Measurements from ENCODE around the gene PTBP1. TPM values are rescaled to one million over a fixed set of nuclear protein-coding genes. Genes with fewer than 3 reads are reported as not detected.

PTBP1 gene
- total and polyA plus RNA-seq, 8 donors, result 236 to 374 (median 340) TPM

DNA sequence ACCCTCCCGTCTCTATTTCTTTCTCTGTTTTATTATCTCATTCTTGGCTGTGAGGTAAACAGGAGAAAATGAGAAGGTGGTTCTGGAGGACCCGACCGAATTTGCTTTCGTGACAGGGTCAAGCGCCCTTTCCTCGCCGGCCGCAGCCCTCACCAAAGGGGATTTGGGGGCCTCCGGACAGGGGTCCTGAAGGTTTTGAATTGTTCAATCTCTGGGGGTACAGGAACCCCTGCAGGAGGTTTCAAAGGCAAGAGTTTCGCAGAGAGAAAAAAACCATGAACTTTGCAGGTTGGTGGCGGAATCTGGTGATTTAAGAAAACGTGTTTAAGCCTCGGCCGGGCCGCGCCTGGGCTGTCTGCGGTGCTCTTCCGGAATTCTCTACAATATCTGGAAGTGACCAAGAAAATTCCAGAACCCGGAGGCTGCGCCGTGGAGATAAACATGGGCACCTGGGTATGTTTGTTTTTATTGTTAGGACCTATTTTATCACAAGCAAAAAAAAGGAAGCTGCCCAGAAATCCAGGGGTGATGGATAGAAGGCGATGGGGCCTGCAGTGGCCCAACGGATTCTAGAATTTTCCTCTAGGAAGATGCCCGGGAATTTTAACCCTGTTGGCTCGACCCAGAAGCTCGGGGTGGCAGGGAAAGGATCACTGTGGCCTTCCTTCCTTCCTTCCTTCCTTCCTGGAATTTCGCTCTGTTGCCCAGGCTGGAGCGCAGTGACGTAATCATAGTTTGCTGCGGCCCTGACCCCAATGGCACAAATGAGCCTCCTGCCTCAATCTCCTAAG lies 14.2 kb upstream of the PTBP1 start:
- no peak for TF ChIP-seq CTCF (IDR thresholded peaks at IDR 0.05)
- ATAC-seq, result peak; percentile 65

GRCh38 chr19:784541-784940 lies 12.7 kb upstream of the PTBP1 start:
- Histone ChIP-seq H3K4me1 (peaks cover 20 to 58% of the 10 kb centered on the region in 2 donors), H3K36me3 (no peaks in the 10 kb centered on the region), H3K4me3 (peak overlapping the region; percentile 12 to 27), H3K9me3 (no peaks in the 10 kb centered on the region), H3K27me3 (no peaks in the 10 kb centered on the region), H3K27ac (peak overlapping the region in 1 of 2 donors; percentile 83)
- intact Hi-C loops (cut with DNase I), result no loop called here
- DNase-seq, result no peak
- ATAC-seq, result peak; percentile 13
- TF ChIP-seq CTCF (IDR thresholded peaks at IDR 0.05), result no peak

More for the DNA sequence above, 14.2 kb upstream of the PTBP1 start:
- no peaks in the 10 kb centered on the region for H3K9me3 ChIP-seq
- H3K4me3 ChIP-seq, result peak overlapping the region; percentile 12 to 27
- no peaks in the 10 kb centered on the region for H3K36me3 ChIP-seq
- peaks cover 13 to 52% of the 10 kb centered on the region in 2 donors for H3K4me1 ChIP-seq
- H3K27ac ChIP-seq, result peak overlapping the region; percentile 80 to 83
- intact Hi-C loops (cut with DNase I), result no loop called here
- no peak for DNase-seq
- no peaks in the 10 kb centered on the region for H3K27me3 ChIP-seq

DNA sequence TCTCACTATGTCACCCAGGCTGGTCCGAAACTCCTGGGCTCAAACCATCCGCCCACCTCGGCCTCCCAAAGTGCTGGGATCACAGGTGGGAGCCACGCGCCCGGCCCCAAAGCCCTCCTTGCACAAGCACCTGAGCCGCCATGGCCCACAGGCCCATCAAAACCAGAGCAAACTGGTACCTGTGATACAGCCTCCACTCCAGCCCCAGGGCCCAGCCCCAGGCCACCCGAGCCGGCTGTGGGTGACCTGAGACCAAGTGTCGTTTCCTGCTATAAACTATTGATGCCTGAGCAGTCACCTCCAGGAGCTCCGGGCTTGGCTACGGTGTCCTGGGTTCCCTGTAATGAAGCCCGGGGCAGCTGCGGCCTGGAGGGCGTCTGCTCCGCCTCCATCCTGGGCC lies 9.7 kb upstream of the PTBP1 start:
- no peak for DNase-seq
- no peak for TF ChIP-seq CTCF (IDR thresholded peaks at IDR 0.05)

DNA sequence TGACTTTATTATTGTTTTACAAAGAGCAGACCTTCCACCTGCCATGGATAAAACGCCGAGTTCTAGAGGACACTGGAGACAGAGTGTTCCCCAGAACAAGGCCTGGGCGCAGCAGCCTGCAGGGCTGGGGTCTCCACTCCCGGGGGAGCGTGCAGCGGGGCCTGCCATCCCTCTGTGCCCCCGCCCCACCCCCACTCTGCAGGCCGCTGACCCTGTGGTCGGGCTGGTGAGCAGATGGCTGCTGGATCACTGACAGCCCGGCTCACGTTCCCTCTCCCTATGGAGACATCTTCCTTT lies 8.6 kb upstream of the PTBP1 start:
- no peak for TF ChIP-seq CTCF (IDR thresholded peaks at IDR 0.05)
- DNase-seq (no peak), ATAC-seq (no peak)
- Histone ChIP-seq H3K9me3 (no peaks in the 10 kb centered on the region), H3K27me3 (no peaks in the 10 kb centered on the region), H3K4me1 (peaks cover 8 to 51% of the 10 kb centered on the region in 2 donors), H3K36me3 (no peaks in the 10 kb centered on the region), H3K27ac (peak overlapping the region; percentile 62 to 71), H3K4me3 (no peak overlapping the region)
- intact Hi-C loops (cut with DNase I), result no loop called here

More for the DNA sequence above, 9.7 kb upstream of the PTBP1 start:
- no peak for ATAC-seq
- intact Hi-C loops (cut with DNase I), result no loop called here
- H3K9me3 ChIP-seq, result no peaks in the 10 kb centered on the region
- H3K27ac ChIP-seq, result peak overlapping the region in 1 of 2 donors; percentile 71
- H3K27me3 ChIP-seq, result no peaks in the 10 kb centered on the region
- peaks cover 16 to 53% of the 10 kb centered on the region in 2 donors for H3K4me1 ChIP-seq
- no peak overlapping the region for H3K4me3 ChIP-seq
- H3K36me3 ChIP-seq, result no peaks in the 10 kb centered on the region

- H3K27me3 ChIP-seq, result no peaks in the 10 kb centered on the region
- ATAC-seq, result peak; percentile 52
- no peak for TF ChIP-seq CTCF (IDR thresholded peaks at IDR 0.05)
- no peak for DNase-seq
- no peak overlapping the region for H3K4me3 ChIP-seq
- H3K36me3 ChIP-seq, result no peaks in the 10 kb centered on the region
- peak overlapping the region; percentile 62 to 71 for H3K27ac ChIP-seq
- intact Hi-C loops (cut with DNase I), result no loop called here
- no peaks in the 10 kb centered on the region for H3K9me3 ChIP-seq
- H3K4me1 ChIP-seq, result peaks cover 8 to 46% of the 10 kb centered on the region in 2 donors
Measured at GRCh38 chr19:788983-789700, 8.1 kb upstream of the PTBP1 start.

Measured in left lung (tissue), 10 donors.